Measurements from ENCODE around the gene CHST15. TPM values are rescaled to one million over a fixed set of nuclear protein-coding genes. Genes with fewer than 3 reads are reported as not detected.

Gene CHST15
- total and polyA plus RNA-seq, 2 of the 8 experiments (the other 6 are each of a cell fraction or from before 2014, with no cell fraction given) = 8.8 to 9.1 TPM

DNA sequence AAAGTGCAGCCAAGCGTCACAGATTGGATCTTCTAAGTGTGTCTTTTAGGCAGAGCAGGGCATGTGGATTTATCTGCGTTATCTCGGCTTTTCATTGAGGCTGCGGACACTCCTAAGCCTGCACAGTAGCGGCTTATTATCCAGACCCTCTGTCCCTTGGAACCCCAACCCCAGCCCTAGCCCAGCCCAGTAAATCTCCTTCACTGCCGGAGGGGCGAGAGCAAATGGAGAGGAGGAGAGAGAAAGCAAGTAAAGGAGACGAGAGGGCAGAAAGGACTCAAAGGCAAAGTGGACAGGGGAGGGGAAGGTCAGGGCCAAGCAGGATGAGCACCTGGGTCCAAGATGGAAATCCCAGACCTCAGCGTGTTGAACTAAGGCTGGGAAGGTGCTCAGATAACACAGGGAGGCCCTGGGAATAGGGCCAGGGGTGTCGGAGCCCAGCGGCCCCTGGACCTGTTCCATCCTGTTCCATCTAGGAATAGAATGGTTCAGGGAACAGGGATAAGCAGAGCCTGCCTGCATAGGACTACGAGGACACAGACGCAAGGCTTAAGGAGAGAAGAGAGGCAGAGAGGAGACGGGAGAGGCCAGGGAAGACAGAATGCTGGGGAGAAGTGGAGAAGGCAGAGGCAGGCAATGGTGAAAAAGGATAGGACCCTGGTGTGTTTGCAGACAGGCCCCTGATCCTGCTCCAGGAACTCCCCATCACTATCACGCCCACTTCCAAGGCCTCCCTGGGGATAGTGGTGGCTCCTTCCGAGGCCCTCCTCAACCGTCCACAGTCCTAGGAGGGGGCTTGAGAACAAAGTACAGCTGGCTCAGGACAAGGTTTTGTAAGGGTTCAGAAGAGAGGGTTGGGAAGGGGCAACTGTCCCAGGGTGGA is 99.6 kb downstream of the CHST15 start (continued):
- no peak for TF ChIP-seq CBX5 (IDR thresholded peaks at IDR 0.05; ENCODE audit: low read depth, low read length)
- no peak for TF ChIP-seq MAFK (IDR thresholded peaks at IDR 0.05; ENCODE audit: low read depth, low read length)
- no peak for TF ChIP-seq CHD2 (IDR thresholded peaks at IDR 0.05; ENCODE audit: low read length)
- TF ChIP-seq, protein P1, sequence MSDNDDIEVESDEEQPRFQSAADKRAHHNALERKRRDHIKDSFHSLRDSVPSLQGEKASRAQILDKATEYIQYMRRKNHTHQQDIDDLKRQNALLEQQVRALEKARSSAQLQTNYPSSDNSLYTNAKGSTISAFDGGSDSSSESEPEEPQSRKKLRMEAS (IDR thresholded peaks at IDR 0.05) = no peak
- no peak for TF ChIP-seq SIN3A (conservative IDR thresholded peaks at IDR 0.05 in 1 of 2, IDR thresholded peaks at IDR 0.05 in 1 of 2; ENCODE audit: low read depth in 1 of 2, low read length in 2 of 2)
- TF ChIP-seq, protein P2, sequence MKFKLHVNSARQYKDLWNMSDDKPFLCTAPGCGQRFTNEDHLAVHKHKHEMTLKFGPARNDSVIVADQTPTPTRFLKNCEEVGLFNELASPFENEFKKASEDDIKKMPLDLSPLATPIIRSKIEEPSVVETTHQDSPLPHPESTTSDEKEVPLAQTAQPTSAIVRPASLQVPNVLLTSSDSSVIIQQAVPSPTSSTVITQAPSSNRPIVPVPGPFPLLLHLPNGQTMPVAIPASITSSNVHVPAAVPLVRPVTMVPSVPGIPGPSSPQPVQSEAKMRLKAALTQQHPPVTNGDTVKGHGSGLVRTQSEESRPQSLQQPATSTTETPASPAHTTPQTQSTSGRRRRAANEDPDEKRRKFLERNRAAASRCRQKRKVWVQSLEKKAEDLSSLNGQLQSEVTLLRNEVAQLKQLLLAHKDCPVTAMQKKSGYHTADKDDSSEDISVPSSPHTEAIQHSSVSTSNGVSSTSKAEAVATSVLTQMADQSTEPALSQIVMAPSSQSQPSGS (IDR thresholded peaks at IDR 0.05; ENCODE audit: low read length) = no peak
- TF ChIP-seq, protein P3, sequence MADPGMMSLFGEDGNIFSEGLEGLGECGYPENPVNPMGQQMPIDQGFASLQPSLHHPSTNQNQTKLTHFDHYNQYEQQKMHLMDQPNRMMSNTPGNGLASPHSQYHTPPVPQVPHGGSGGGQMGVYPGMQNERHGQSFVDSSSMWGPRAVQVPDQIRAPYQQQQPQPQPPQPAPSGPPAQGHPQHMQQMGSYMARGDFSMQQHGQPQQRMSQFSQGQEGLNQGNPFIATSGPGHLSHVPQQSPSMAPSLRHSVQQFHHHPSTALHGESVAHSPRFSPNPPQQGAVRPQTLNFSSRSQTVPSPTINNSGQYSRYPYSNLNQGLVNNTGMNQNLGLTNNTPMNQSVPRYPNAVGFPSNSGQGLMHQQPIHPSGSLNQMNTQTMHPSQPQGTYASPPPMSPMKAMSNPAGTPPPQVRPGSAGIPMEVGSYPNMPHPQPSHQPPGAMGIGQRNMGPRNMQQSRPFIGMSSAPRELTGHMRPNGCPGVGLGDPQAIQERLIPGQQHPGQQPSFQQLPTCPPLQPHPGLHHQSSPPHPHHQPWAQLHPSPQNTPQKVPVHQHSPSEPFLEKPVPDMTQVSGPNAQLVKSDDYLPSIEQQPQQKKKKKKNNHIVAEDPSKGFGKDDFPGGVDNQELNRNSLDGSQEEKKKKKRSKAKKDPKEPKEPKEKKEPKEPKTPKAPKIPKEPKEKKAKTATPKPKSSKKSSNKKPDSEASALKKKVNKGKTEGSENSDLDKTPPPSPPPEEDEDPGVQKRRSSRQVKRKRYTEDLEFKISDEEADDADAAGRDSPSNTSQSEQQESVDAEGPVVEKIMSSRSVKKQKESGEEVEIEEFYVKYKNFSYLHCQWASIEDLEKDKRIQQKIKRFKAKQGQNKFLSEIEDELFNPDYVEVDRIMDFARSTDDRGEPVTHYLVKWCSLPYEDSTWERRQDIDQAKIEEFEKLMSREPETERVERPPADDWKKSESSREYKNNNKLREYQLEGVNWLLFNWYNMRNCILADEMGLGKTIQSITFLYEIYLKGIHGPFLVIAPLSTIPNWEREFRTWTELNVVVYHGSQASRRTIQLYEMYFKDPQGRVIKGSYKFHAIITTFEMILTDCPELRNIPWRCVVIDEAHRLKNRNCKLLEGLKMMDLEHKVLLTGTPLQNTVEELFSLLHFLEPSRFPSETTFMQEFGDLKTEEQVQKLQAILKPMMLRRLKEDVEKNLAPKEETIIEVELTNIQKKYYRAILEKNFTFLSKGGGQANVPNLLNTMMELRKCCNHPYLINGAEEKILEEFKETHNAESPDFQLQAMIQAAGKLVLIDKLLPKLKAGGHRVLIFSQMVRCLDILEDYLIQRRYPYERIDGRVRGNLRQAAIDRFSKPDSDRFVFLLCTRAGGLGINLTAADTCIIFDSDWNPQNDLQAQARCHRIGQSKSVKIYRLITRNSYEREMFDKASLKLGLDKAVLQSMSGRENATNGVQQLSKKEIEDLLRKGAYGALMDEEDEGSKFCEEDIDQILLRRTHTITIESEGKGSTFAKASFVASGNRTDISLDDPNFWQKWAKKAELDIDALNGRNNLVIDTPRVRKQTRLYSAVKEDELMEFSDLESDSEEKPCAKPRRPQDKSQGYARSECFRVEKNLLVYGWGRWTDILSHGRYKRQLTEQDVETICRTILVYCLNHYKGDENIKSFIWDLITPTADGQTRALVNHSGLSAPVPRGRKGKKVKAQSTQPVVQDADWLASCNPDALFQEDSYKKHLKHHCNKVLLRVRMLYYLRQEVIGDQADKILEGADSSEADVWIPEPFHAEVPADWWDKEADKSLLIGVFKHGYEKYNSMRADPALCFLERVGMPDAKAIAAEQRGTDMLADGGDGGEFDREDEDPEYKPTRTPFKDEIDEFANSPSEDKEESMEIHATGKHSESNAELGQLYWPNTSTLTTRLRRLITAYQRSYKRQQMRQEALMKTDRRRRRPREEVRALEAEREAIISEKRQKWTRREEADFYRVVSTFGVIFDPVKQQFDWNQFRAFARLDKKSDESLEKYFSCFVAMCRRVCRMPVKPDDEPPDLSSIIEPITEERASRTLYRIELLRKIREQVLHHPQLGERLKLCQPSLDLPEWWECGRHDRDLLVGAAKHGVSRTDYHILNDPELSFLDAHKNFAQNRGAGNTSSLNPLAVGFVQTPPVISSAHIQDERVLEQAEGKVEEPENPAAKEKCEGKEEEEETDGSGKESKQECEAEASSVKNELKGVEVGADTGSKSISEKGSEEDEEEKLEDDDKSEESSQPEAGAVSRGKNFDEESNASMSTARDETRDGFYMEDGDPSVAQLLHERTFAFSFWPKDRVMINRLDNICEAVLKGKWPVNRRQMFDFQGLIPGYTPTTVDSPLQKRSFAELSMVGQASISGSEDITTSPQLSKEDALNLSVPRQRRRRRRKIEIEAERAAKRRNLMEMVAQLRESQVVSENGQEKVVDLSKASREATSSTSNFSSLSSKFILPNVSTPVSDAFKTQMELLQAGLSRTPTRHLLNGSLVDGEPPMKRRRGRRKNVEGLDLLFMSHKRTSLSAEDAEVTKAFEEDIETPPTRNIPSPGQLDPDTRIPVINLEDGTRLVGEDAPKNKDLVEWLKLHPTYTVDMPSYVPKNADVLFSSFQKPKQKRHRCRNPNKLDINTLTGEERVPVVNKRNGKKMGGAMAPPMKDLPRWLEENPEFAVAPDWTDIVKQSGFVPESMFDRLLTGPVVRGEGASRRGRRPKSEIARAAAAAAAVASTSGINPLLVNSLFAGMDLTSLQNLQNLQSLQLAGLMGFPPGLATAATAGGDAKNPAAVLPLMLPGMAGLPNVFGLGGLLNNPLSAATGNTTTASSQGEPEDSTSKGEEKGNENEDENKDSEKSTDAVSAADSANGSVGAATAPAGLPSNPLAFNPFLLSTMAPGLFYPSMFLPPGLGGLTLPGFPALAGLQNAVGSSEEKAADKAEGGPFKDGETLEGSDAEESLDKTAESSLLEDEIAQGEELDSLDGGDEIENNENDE (IDR thresholded peaks at IDR 0.05; ENCODE audit: insufficient replicate concordance, low read length) = no peak
